ENCODE measurements around the gene ZNF831.

DNA sequence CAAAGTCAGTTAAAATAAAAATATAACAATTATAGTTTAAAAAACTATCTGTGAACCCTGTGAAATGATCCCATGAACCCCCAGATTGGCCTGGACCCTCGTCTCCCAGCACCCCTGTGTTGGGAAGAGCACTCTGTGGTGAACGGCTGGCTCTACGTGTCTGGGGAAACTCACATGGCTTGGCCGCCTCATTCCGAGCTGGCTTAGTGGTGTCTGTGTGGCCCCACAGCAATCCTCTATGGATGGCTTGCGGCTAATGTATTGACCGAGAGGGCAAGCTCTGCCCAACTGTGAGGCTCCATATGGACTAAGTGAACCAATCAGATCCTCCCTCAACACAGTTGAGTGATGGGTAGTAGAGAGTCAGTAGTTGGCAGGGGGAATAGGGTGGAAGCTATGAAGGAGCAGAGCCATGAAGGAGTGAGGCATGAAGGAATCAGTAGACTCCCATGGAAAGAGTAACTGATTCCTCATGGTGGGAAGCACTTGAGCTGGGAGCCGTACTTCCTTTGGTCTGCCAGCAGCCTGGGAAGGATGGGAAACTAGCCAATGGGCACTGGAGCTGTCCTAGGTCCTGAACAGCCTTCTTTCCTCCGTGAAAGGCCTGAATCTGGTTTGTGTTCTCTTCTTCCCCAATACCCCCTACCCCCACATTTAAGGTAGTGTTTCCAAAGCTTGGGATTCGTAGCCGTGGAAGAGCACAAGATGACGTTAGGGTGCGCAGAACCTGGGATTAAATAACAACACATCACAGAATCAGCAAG lies 21.6 kb upstream of the ZNF831 start:
- TF ChIP-seq, protein P1, sequence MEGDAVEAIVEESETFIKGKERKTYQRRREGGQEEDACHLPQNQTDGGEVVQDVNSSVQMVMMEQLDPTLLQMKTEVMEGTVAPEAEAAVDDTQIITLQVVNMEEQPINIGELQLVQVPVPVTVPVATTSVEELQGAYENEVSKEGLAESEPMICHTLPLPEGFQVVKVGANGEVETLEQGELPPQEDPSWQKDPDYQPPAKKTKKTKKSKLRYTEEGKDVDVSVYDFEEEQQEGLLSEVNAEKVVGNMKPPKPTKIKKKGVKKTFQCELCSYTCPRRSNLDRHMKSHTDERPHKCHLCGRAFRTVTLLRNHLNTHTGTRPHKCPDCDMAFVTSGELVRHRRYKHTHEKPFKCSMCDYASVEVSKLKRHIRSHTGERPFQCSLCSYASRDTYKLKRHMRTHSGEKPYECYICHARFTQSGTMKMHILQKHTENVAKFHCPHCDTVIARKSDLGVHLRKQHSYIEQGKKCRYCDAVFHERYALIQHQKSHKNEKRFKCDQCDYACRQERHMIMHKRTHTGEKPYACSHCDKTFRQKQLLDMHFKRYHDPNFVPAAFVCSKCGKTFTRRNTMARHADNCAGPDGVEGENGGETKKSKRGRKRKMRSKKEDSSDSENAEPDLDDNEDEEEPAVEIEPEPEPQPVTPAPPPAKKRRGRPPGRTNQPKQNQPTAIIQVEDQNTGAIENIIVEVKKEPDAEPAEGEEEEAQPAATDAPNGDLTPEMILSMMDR (IDR thresholded peaks at IDR 0.05), result no peak
- TF ChIP-seq POLR2A (IDR thresholded peaks at IDR 0.05), result no peak
